HS-27A (cell line): ENCODE data around the gene RNF41.

ENCODE experiments used
- DNase-seq: peaks from one replicate; pipeline ENCODE4 v3.0.0-alpha.2; 2012; ENCODE audit warnings: low read depth, missing footprints

The RNF41 gene

DNA sequence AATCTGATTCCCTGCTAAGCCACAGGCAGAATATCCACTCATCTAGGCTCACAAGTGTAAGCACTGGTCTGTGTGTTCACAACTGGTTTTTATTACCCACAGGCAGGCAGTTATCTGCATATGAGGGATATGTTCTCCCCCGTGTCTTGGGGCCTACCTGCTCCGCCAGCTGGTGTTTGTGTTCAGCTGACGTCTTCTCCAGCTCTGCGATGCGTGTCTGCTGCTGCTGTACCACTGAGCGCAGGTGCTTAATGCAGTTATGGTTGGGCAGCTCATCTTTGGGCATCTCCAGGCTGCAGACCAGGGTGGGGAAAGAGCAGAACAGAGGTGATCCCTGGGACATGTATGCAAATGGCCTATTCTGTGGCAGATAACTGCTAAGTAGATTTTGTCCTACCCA lies 13.7 kb downstream of the RNF41 start:
- DNase-seq, result no peak

GRCh38 chr12:56206452-56207166 lies 15.1 kb downstream of the RNF41 start:
- no peak for DNase-seq

DNA sequence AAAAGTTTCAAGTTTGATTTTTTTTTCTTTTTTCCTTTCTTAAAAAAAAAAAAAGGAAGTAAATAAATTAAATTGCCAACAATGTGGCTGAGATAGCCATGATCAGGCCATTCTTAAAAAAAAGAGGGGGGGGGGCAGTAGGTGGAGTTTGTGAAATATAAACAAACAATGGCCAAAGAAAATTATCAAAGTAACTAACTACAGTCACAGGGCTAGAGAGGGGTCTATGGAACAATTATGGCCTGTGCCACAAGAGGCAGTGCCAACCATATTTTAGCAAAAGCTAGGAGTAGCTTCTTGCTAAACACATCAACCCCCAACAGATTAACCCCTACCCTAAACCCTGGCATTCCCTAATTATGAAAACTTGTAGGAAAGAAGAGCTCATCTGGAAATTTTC lies 16.3 kb downstream of the RNF41 start:
- no peak for DNase-seq

- no peak for DNase-seq
Observed at GRCh38 chr12:56204275-56204674, 17.4 kb downstream of the RNF41 start.

DNA sequence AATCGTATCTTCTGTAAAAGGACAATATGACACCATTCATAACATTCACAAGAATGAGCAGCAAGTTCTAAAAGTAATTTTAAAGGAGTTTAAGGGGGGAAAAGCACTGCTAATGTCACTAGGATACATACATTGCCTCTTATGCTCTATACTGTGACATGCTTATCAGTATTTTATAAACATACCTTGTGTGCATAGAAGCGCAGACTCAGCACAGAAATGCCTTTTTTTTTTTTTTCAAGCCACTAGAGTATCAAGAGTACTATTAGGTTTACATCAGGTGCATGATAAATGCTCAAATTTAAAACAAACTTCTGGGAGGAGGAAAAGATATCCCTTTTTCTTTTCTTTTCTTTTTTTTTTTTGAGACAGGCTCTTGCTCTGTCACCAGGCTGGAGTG lies 18.9 kb downstream of the RNF41 start:
- no peak for DNase-seq

DNA sequence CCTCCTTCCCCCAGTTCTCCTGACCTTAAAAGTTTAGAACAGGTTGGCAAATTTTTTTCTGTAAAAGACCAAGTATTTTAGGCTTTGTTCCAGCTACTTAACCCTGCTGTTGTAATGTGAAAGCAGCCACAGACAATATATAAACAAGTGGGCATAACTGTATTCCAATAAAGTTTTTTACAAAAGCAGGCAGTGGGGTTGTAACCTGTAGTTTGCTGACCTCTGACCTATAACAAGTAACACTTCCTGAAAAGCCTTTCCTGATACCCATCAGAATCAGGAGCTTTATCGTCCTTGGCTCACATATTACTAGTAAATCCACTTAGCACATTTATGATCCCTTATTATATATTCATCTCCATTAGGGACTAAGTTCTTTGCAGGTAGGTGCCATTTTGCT lies 19.4 kb downstream of the RNF41 start:
- DNase-seq, result no peak

GRCh38 chr12:56198836-56199235 lies 22.9 kb downstream of the RNF41 start:
- DNase-seq, result no peak

DNA sequence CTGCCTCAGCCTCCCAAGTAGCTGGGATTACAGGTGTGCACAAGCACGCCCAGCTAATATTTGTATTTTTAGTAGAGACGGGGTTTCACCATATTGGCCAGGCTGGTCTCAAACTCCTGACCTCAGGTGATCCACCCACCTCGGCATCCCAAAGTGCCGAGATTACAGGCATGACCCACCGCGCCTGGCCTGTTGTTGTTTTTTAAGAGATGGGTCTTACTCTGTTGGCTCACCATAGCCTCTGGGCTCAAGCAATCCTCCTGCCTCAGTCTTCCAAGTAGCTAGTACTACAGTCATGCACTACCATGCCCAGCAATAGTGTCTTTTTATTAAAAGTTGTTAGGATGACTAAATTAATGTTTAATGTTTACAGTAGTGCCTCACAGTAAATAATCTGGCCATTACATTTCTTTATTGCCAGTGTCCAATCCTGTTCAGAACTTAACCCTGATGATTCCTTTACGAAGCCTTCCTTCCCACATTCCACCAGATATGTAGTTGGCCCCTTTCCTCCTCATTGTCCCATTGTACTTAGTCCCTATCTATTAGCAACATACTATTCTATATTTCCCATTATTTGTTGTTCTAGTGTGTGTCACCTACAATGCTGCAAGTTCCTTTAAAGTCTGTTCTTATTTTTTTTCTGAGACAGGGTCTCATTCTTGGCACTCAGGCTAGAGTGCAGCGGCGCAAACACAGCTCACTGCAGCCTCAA lies 23.6 kb downstream of the RNF41 start:
- DNase-seq, result no peak

DNA sequence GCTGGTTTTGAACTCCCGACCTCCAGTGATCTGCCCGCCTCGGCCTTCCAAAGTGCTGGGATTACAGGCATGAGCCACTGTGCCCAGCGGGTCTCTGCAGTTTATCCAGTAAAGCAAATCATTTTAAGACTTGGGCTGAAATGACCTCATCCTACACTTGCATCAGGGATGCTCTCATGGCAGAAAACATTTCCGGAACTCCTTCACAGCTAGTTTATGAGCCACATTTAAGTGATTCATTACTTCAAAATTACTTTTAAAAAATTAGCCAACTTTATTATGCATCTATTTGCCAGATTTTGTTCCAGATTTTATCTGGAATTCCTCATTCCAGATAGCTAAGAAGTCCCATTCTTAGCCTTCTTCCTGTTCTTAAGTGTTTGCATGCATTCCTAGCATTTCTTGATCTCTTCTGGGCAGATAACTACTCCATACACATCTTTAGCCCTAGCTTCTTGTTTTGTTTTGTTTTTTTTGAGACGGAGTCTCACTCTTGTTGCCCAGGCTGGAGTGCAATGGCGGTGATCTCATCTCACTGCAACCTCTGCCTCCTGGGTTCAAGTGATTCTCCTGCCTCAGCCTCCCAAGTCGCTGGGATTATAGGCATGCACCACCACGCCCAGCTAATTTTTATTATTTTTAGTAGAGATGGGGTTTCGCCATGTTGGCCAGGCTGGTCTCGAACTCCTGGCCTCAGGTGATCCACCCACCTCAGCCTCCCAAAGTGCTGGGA lies 24.7 kb downstream of the RNF41 start:
- DNase-seq, result peak; percentile 89

DNA sequence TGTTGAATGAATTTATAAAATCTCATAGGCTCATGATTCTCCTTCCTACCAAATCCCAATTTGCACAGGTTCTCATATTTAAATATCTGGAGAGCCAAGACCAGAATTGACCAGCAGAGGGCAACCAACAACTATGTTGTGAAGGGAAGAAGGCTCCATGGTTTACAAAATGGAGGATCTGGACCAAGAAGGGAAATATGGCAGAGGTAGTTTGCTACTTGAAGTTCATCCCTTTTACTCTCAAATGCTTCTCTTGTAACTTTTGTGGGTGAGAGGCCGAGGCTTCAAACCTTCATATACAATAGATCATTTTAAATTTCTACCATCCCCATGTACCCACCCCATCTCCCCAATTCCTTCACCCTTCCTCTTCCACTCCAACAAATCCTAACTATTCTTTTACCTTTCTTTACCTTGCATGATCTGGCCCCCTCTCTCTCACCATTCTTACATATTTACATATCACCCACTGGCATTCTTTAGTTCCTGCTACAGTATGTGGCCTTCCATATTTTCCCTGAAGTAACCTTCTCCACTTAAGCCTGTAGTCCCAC lies 28.6 kb downstream of the RNF41 start:
- DNase-seq, result peak; percentile 73

DNA sequence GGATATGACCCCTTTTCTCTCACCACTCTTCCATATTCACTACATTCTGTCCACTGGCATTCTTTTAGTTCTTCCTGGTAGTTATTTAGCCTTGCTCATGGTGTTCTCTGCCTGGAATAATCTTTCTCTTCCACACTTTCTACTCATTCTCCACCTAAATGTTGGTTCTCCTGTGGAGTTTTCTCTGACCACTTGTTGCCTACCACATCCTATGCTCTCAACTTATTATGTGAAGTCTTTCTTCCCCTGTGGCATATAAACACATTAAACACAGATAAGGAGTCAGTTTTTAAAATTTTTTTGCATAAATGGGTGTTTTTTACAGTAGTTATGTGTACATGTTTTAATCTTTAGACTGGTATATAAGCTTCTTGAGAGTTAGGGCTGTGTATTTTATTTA lies 29.1 kb downstream of the RNF41 start:
- DNase-seq, result no peak

- DNase-seq, result no peak
Observed at GRCh38 chr12:56190695-56191155, 31.0 kb downstream of the RNF41 start.

GRCh38 chr12:56189918-56190694 lies 31.6 kb downstream of the RNF41 start:
- DNase-seq, result peak; percentile 94

DNA sequence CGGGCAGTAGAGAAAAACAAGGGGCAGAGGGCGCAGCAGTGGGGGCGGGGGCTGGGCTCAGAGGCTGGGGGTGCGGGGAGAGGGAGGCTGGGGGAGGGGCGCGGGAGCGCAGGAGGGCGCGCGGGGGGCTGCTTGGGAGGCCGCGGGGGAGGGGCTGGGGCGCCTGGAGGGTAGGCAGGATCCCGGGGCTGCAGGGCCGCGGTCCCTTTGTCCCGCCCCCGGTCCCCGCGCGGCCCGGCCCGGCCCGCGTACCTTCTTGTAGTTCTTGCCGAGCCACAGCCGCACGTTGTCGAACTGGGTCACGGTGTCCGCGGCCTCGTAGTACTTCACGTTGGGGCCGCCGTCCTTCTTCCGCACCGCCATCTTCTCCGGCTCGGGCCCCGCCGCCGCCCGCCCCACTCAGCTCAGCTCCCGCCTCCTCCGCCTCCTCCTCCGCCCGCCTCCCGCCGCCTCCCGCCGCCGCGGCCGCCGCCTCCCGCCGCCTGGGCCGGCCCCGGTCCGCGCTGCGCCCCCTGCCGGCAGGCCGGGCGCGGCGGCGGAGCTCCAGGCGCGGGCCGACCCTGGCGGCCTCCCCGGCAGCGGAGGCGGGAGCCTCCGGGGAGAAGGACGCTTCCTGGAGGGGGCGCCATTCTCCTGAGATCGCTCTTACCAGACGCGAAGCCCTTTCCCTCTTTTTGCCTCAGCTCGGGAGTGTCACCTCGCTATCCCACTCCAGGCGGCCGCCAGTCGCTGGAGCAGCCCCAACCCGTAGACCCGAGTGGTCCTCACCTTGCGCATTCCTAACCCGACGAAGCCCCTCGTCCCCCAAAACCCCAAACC lies 32.4 kb downstream of the RNF41 start, which contains the start of gene SMARCC2:
Gene SMARCC2 (minus strand): TSS at position 385 of the 819 bp plus-strand sequence. CDS start 22 bp downstream, at position 363.
- peak; percentile 55 for DNase-seq

GRCh38 chr12:56188778-56189098 lies 33.0 kb downstream of the RNF41 start:
- no peak for DNase-seq

- no peak for DNase-seq
Observed at GRCh38 chr12:56188131-56188777, 33.5 kb downstream of the RNF41 start.

DNA sequence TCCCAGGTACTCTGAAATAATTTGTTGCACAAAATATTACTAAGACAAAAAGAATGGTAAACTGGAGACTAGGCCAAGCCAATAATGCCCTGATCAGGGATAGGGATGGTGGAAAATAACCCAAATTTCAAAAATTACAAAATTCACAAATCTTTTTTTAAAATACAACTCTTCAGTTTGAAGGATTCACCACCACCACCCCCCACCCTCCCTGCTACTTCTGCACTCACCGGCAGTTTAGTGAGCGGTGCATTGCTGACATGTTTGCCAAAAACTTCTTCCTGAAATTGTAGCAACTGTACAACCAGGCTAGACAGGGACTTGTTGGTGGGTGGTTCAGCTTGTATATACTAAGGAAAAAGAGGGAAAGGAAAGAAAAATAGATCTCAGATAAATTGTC lies 34.8 kb downstream of the RNF41 start:
- no peak for DNase-seq

- DNase-seq, result no peak
Observed at GRCh38 chr12:56178347-56178746, 43.4 kb downstream of the RNF41 start.

- DNase-seq, result no peak
Observed at GRCh38 chr12:56172839-56173238, 48.9 kb downstream of the RNF41 start.

GRCh38 chr12:56169229-56169759 lies 52.4 kb downstream of the RNF41 start:
- DNase-seq, result no peak
